Endothelial cell (in vitro differentiated cells): ENCODE measurements around the gene NDUFB11. TPM values are rescaled to one million over a fixed set of nuclear protein-coding genes. Genes with fewer than 3 reads are reported as not detected.

Source experiments
- DNase-seq: peaks from one replicate; pipeline ENCODE4 v3.0.0; 2021; ENCODE audit warnings: low spot score
- H3K27ac Mint-ChIP-seq: one replicate; pipeline ENCODE4 v1.8.0; 2021; ENCODE audit warnings: mixed read lengths, inconsistent platforms; ENCODE audit not compliant: unreplicated experiment
- H3K27me3 Mint-ChIP-seq: one replicate; pipeline ENCODE4 v1.8.0; 2021; ENCODE audit warnings: mild to moderate bottlenecking, moderate library complexity, mixed read lengths, inconsistent platforms; ENCODE audit not compliant: unreplicated experiment
- H3K36me3 Mint-ChIP-seq: one replicate; pipeline ENCODE4 v1.8.0; 2021; ENCODE audit warnings: mild to moderate bottlenecking, low read depth, mixed read lengths, inconsistent platforms; ENCODE audit not compliant: unreplicated experiment
- H3K4me1 Mint-ChIP-seq: one replicate; pipeline ENCODE4 v1.8.0; 2021; ENCODE audit warnings: mild to moderate bottlenecking, mixed read lengths, inconsistent platforms; ENCODE audit not compliant: unreplicated experiment
- H3K4me3 Mint-ChIP-seq: one replicate; pipeline ENCODE4 v1.8.0; 2021; ENCODE audit warnings: mild to moderate bottlenecking, mixed read lengths, inconsistent platforms; ENCODE audit not compliant: unreplicated experiment
- H3K9me3 Mint-ChIP-seq: one replicate; pipeline ENCODE4 v1.8.0; 2021; ENCODE audit warnings: mixed read lengths, inconsistent platforms; ENCODE audit not compliant: unreplicated experiment
- total RNA-seq: library from RNA; stranded (reverse); fragmentation: NEBNext Ultra II Directional; extraction: Animal tissue kit (Norgen Biotek cat#: 25700); gene quantifications from one replicate; pipeline ENCODE4 v1.2.1, GENCODE V29; 2021; ENCODE audit not compliant: unreplicated experiment
- TF ChIP-seq, protein P1 (sequence below): fragments of 200-600 bp; sonication (generic); IDR thresholded peaks from one replicate; pipeline ENCODE4 v1.5.0; 2021; ENCODE audit warnings: antibody characterized with exemption; ENCODE audit not compliant: unreplicated experiment

Gene NDUFB11
- total RNA-seq, 1 donor from 2014 or later = 81.5 TPM

GRCh38 chrX:47093860-47094259, 50.6 kb downstream of the NDUFB11 start:
- Mint-ChIP-seq H3K4me3 (no peak overlapping the region), H3K9me3 (no peaks in the 10 kb centered on the region), H3K27ac (no peak overlapping the region), H3K27me3 (no peaks in the 10 kb centered on the region), H3K4me1 (peaks cover 4% of the 10 kb centered on the region), H3K36me3 (no peaks in the 10 kb centered on the region)
- DNase-seq = no peak
- TF ChIP-seq, protein P1, sequence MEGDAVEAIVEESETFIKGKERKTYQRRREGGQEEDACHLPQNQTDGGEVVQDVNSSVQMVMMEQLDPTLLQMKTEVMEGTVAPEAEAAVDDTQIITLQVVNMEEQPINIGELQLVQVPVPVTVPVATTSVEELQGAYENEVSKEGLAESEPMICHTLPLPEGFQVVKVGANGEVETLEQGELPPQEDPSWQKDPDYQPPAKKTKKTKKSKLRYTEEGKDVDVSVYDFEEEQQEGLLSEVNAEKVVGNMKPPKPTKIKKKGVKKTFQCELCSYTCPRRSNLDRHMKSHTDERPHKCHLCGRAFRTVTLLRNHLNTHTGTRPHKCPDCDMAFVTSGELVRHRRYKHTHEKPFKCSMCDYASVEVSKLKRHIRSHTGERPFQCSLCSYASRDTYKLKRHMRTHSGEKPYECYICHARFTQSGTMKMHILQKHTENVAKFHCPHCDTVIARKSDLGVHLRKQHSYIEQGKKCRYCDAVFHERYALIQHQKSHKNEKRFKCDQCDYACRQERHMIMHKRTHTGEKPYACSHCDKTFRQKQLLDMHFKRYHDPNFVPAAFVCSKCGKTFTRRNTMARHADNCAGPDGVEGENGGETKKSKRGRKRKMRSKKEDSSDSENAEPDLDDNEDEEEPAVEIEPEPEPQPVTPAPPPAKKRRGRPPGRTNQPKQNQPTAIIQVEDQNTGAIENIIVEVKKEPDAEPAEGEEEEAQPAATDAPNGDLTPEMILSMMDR = no peak

- Mint-ChIP-seq H3K36me3 (no peaks in the 10 kb centered on the region), H3K4me1 (peaks cover 4% of the 10 kb centered on the region), H3K4me3 (no peak overlapping the region), H3K27me3 (no peaks in the 10 kb centered on the region), H3K27ac (no peak overlapping the region), H3K9me3 (no peaks in the 10 kb centered on the region)
- TF ChIP-seq, protein P1 = peak; percentile 26
- DNase-seq = no peak
Observed at GRCh38 chrX:47093248-47093647, 51.3 kb downstream of the NDUFB11 start.

Other genes starting within 250 kb of the NDUFB11 start
- 17.4 TPM for gene JADE3, start 232.3 kb downstream of the NDUFB11 start, total RNA-seq
- 0.54 TPM for gene RGN, start 66.3 kb downstream of the NDUFB11 start, total RNA-seq
- gene RBM10, start 519 bp upstream of the NDUFB11 start, total RNA-seq = 42.1 TPM
- gene UBA1, start 49.1 kb upstream of the NDUFB11 start, total RNA-seq = 246 TPM
- 103 TPM for gene CDK16, start 74.0 kb upstream of the NDUFB11 start, total RNA-seq
- gene USP11, start 88.3 kb upstream of the NDUFB11 start, total RNA-seq = 72.5 TPM
- gene ZNF157, start 225.9 kb upstream of the NDUFB11 start, total RNA-seq = 0.67 TPM